ENCODE measurements around the gene RPS3A.

The RPS3A gene

DNA sequence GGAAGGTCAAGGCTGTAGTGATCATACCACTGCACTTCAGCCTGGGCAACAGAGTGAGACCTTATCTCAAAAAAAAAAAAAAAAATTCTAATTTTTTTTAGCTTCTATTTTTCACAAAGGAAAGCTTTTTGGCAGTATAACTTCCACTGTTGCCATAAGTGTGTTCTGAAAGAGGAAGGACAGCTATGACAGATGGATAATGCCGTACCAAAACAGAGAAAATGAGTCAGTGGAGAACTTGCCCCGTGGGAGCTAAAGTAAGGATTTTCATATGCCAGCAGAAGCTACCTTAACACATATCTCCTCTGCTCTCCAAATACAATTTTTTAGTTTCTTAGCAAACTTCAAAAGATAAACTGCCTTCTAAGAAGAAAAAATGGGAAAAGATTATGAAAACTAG lies 43.7 kb downstream of the RPS3A start:
- H3K36me3 ChIP-seq = no peaks in the 10 kb centered on the region
- TF ChIP-seq, protein P1, sequence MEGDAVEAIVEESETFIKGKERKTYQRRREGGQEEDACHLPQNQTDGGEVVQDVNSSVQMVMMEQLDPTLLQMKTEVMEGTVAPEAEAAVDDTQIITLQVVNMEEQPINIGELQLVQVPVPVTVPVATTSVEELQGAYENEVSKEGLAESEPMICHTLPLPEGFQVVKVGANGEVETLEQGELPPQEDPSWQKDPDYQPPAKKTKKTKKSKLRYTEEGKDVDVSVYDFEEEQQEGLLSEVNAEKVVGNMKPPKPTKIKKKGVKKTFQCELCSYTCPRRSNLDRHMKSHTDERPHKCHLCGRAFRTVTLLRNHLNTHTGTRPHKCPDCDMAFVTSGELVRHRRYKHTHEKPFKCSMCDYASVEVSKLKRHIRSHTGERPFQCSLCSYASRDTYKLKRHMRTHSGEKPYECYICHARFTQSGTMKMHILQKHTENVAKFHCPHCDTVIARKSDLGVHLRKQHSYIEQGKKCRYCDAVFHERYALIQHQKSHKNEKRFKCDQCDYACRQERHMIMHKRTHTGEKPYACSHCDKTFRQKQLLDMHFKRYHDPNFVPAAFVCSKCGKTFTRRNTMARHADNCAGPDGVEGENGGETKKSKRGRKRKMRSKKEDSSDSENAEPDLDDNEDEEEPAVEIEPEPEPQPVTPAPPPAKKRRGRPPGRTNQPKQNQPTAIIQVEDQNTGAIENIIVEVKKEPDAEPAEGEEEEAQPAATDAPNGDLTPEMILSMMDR (IDR thresholded peaks at IDR 0.05) = no peak
- no peaks in the 10 kb centered on the region for H3K27me3 ChIP-seq

DNA sequence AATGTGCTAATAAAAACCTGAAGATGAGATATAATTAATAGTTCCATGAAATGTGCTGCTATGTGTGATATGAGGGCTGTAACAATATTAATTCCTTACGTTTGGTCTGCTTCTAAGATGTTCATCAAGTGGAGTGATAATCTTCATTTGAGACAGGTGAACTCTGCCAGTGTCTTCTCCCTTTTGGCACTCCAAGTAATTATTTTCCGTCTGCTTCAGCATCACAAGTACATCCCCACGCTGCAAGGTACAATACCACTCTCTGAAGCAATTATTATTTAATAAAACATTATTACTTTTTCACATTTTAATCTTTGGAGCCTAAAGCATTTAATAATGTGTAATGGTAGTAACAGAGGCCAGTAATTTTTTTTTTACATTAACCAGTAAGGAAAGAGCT lies 44.4 kb downstream of the RPS3A start:
- Histone ChIP-seq H3K4me1 (ENCODE audit: control insufficient read depth in 1 of 2, insufficient read depth in 1 of 2, low read depth in 1 of 2, low read length in 1 of 2) (no peaks in the 10 kb centered on the region), H3K4me3 (ENCODE audit: low read depth in 1 of 2, low read length in 1 of 2) (no peak overlapping the region), H3K27ac (no peak overlapping the region), H3K36me3 (no peaks in the 10 kb centered on the region), H3K9me3 (no peaks in the 10 kb centered on the region), H3K27me3 (no peaks in the 10 kb centered on the region)
- TF ChIP-seq, protein P1 (IDR thresholded peaks at IDR 0.05) = no peak

More for the DNA sequence above, 43.7 kb downstream of the RPS3A start:
- no peak overlapping the region for H3K27ac ChIP-seq
- no peak overlapping the region for H3K4me3 ChIP-seq (ENCODE audit: low read depth in 1 of 2, low read length in 1 of 2)
- H3K9me3 ChIP-seq = no peaks in the 10 kb centered on the region
- no peaks in the 10 kb centered on the region for H3K4me1 ChIP-seq (ENCODE audit: control insufficient read depth in 1 of 2, insufficient read depth in 1 of 2, low read depth in 1 of 2, low read length in 1 of 2)

DNA sequence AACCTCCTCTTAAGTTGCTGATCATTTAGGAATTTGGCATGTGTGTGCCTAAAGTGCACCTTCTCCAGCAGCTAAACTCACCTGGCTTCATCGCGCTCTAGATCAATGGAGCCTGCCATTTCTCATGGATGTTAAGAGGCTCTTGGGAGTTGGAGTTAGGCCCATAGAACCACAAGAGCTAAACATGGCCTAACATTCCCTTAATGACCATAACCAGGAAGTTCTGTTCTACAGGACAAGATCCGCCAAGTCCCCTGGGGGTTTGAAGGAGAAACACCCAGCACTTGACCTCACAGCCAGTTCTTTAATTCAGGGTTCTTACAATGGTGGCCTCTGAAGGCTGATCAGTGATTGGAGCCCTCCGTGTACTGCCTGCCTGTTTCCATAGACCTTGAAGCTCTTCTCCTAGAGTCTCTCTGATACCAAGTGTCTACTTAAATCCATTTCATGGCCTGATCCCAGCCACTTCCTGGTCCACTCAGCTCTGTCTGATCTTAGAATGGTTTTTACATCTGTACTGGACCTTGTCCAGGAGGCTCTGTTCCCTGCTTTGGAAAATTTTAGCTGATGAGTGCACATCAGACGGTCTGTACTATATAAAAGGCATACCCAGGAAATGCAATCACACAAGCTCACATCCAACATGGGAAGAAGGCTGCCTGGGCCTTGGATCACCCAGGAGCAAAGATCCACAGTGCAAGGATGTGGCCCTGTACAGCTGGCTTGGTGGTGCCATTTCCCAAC lies 45.1 kb downstream of the RPS3A start:
- H3K4me1 ChIP-seq (ENCODE audit: control insufficient read depth in 1 of 2, insufficient read depth in 1 of 2, low read depth in 1 of 2, low read length in 1 of 2) = no peaks in the 10 kb centered on the region
- H3K36me3 ChIP-seq = no peaks in the 10 kb centered on the region
- no peak overlapping the region for H3K27ac ChIP-seq
- no peaks in the 10 kb centered on the region for H3K9me3 ChIP-seq
- H3K27me3 ChIP-seq = no peaks in the 10 kb centered on the region
- TF ChIP-seq, protein P1 (IDR thresholded peaks at IDR 0.05) = no peak
- H3K4me3 ChIP-seq (ENCODE audit: low read depth in 1 of 2, low read length in 1 of 2) = no peak overlapping the region

DNA sequence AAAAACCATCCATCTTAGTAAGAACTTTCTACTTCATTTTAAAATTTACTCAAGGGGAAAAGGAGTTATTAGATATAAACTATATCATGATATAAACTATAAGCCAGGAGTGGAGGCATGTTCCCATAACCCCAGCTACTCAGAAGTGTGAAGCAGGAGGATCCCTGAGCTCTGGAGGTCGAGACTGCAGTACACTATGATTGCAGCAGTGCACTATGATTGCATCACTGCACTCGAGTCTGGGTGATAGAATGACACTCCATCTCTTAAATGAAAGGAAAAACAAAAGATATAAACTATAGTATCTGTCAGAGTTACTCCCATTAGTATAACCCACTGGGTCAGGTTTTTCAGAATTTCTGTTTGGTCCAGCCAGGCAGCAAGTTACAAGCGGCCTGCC lies 47.6 kb downstream of the RPS3A start:
- H3K27me3 ChIP-seq = no peaks in the 10 kb centered on the region
- H3K4me1 ChIP-seq (ENCODE audit: control insufficient read depth in 1 of 2, insufficient read depth in 1 of 2, low read depth in 1 of 2, low read length in 1 of 2) = no peaks in the 10 kb centered on the region
- TF ChIP-seq, protein P1 (IDR thresholded peaks at IDR 0.05) = no peak
- no peaks in the 10 kb centered on the region for H3K36me3 ChIP-seq
- no peaks in the 10 kb centered on the region for H3K9me3 ChIP-seq
- H3K27ac ChIP-seq = no peak overlapping the region
- no peak overlapping the region for H3K4me3 ChIP-seq (ENCODE audit: low read depth in 1 of 2, low read length in 1 of 2)

DNA sequence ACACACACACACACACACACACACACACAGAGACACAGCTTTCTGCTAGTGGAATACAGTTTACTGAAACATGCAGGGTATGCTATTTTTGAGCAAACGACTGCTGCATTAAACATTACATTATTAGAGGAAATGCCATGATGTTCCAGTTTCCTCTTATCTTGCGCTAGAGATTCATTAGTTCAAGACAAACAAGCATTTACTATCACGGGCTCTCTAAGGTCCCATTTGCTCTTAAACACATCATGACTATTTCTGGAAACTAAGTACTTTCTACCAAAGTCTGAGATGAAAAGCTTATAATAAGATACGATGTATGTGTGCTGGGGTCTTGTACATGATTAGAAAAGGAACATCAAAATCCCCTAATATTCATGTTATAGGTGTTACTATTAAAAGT lies 48.8 kb downstream of the RPS3A start:
- Histone ChIP-seq H3K36me3 (no peaks in the 10 kb centered on the region), H3K27me3 (no peaks in the 10 kb centered on the region), H3K4me3 (ENCODE audit: low read depth in 1 of 2, low read length in 1 of 2) (no peak overlapping the region), H3K4me1 (ENCODE audit: control insufficient read depth in 1 of 2, insufficient read depth in 1 of 2, low read depth in 1 of 2, low read length in 1 of 2) (no peaks in the 10 kb centered on the region), H3K27ac (no peak overlapping the region), H3K9me3 (no peaks in the 10 kb centered on the region)
- TF ChIP-seq, protein P1 (IDR thresholded peaks at IDR 0.05) = no peak

Data from neutrophil (primary cell).